ENCODE measurements around the gene XIRP1. TPM values are rescaled to one million over a fixed set of nuclear protein-coding genes. Genes with fewer than 3 reads are reported as not detected.
A peak's percentile ranks its signal among the peaks of the same experiment; 100 is the strongest.

XIRP1 gene
- total RNA-seq, 1 donor from 2014 or later = not detected

DNA sequence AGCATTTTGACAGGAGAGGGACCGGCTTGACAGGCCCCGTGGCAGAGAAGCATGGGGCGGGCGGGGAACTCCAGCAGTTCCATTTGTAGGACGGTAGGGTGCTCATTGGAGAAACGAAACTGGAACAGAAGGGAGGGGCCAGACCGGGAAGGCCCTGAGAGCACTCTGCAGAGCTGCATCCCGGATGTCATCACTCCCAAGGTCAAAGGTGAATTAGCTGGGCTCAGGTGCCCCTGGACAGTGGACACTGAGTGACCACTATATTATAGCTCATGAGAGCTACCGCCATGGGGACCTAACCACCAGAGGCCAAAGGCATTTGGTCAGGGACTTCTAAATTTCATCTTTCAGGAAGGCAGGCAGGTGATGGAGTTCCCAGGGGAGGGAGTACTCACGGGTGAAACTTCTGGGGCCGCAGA, 46.3 kb downstream of the XIRP1 start:
- Histone ChIP-seq H3K4me3 (no peak overlapping the region), H3K27me3 (no peaks in the 10 kb centered on the region), H3K36me3 (peaks cover 0 to 47% of the 10 kb centered on the region in 2 donors), H3K27ac (peak overlapping the region; percentile 100), H3K4me1 (peaks cover 84% of the 10 kb centered on the region), H3K9me3 (no peaks in the 10 kb centered on the region)
- DNase-seq (ENCODE audit: extremely low spot score in 2 of 2) = no peak
- no peak for TF ChIP-seq POLR2A (IDR thresholded peaks at IDR 0.05)
- intact Hi-C loops (cut with DNase I) = loop anchor here (5.0 kb wide), 1 partner anchor 39 kb away; the partner anchor contains the start of genes GORASP1 and TTC21A

DNA sequence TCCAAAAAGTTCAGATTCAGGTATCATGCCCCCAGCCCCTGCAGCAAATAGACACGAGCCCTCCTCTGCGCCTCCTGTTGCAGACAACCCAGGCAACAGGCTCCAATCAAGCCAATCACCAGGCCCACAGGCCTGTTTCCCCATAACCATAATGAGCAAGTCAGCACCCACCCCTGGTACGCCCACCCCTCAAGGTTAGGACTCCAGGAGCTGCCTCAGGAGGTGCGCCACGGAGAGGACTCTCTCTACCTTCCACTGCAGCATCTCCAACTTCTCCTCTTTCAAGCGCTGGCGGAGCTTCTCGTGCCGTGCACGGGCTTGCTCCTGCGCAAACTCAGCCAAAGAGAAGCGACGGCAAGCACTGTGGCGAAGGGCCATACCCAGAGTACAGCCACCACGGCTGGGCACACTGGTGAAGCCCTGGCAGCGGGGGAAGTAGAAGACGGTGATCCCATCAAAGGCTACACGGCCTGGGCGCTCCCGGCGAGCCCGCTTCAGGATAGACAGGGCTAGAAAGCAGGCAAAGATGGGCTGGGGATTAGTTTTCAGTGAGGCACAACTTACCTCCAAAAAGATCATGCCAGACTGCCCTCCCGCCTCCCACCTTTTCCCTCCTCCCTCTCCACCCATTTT, 47.5 kb downstream of the XIRP1 start:
- no peak overlapping the region for H3K27ac ChIP-seq
- peaks cover 0 to 54% of the 10 kb centered on the region in 2 donors for H3K36me3 ChIP-seq
- no peaks in the 10 kb centered on the region for H3K27me3 ChIP-seq
- no peak for DNase-seq (ENCODE audit: extremely low spot score in 2 of 2)
- H3K4me3 ChIP-seq = no peak overlapping the region
- no peaks in the 10 kb centered on the region for H3K9me3 ChIP-seq
- intact Hi-C loops (cut with DNase I) = loop anchor here (5.0 kb wide), 1 partner anchor 38 kb away; the partner anchor contains the start of genes GORASP1 and TTC21A
- peaks cover 84% of the 10 kb centered on the region for H3K4me1 ChIP-seq
- TF ChIP-seq POLR2A (IDR thresholded peaks at IDR 0.05) (no peak), POLR2AphosphoS5 (IDR thresholded peaks at IDR 0.05; ENCODE audit: insufficient read depth in 1 of 2, low read depth in 1 of 2) (no peak)
- TF ChIP-seq, protein P1, sequence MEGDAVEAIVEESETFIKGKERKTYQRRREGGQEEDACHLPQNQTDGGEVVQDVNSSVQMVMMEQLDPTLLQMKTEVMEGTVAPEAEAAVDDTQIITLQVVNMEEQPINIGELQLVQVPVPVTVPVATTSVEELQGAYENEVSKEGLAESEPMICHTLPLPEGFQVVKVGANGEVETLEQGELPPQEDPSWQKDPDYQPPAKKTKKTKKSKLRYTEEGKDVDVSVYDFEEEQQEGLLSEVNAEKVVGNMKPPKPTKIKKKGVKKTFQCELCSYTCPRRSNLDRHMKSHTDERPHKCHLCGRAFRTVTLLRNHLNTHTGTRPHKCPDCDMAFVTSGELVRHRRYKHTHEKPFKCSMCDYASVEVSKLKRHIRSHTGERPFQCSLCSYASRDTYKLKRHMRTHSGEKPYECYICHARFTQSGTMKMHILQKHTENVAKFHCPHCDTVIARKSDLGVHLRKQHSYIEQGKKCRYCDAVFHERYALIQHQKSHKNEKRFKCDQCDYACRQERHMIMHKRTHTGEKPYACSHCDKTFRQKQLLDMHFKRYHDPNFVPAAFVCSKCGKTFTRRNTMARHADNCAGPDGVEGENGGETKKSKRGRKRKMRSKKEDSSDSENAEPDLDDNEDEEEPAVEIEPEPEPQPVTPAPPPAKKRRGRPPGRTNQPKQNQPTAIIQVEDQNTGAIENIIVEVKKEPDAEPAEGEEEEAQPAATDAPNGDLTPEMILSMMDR (IDR thresholded peaks at IDR 0.05) = no peak

DNA sequence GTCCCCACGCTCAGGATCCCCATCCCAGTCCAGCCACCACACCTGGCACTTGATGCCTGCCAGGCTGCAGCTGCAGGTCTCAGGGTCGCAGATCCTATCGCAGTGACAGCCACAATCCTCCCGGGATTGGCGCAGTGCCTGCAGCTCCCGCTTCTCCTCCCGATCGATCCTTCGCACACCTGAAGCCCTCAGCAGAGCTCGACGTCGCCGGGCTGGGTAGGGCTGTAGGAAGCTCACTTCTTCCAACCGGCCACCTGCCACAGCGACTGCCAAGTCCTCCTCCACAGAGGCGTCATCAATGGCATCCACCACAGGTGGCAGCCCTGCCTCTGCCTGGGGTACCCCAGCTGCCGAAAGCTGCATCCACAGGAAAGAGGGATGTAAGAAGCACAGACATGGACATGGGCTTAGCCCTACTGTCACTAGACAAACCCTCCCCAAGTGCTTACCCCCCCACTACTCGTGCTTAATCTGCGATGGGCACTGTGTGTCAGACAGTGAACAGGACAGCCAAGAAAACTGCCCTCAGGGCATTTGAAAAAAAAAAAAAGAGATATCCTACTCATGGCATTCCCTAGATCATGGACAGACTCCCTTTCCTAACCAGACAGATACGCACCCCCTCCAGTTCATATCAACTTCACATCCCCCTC, 48.2 kb downstream of the XIRP1 start:
- H3K9me3 ChIP-seq = no peaks in the 10 kb centered on the region
- DNase-seq (ENCODE audit: extremely low spot score in 2 of 2) = no peak
- no peak overlapping the region for H3K4me3 ChIP-seq
- peaks cover 0 to 58% of the 10 kb centered on the region in 2 donors for H3K36me3 ChIP-seq
- no peak overlapping the region for H3K27ac ChIP-seq
- no peak for TF ChIP-seq POLR2A (IDR thresholded peaks at IDR 0.05)
- TF ChIP-seq POLR2AphosphoS5 (IDR thresholded peaks at IDR 0.05; ENCODE audit: insufficient read depth in 1 of 2, low read depth in 1 of 2) = no peak
- TF ChIP-seq, protein P1 (IDR thresholded peaks at IDR 0.05) = no peak
- H3K27me3 ChIP-seq = no peaks in the 10 kb centered on the region
- peaks cover 82% of the 10 kb centered on the region for H3K4me1 ChIP-seq
- intact Hi-C loops (cut with DNase I) = no loop called here

DNA sequence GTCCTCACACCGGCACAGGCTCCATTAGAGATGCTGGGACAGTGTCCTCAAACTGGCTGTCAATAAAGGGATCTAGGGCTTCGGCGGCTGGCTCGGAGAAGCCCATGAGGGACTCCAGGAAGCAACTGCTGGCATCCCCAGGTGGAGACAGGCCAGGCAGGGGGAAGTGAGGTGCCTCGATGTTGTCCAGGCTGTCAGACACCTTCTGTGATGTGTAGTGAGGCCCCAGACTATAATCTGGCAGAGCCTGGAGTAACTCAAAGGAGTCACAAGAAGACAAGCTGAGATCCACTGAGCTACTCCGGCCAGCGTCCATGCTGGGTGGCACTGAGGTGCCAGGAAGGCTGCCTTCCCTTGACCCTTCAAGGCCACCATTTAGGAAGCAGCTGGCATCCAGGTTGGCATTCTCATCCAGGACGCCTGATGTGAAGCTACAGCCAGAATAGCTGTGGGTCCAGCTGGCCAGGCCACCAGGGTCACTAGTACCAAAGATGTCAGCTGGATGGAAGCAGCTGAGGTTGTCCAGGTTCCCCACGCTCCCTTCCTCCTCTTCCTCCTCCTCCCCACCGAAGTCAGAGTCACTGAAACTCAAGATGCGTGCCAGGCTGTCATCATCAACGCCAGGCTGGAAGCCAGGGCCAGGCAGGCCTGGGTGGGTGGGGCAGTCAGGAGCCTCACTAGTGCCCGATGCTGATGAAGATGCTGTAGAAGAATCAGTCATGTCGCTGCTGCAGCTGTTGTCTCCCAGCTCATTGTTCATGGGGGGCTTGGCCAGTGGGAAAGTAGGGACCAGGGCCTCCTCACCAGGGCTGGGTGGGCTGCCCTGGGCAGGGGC, 49.1 kb downstream of the XIRP1 start:
- Histone ChIP-seq H3K36me3 (peaks cover 0 to 58% of the 10 kb centered on the region in 2 donors), H3K4me3 (no peak overlapping the region), H3K27me3 (no peaks in the 10 kb centered on the region), H3K27ac (peak overlapping the region; percentile 75), H3K9me3 (no peaks in the 10 kb centered on the region), H3K4me1 (peaks cover 81% of the 10 kb centered on the region)
- DNase-seq (ENCODE audit: extremely low spot score in 2 of 2) = no peak
- intact Hi-C loops (cut with DNase I) = no loop called here
- peak in 1 of 2 donors; percentile 18 for TF ChIP-seq POLR2AphosphoS5 (IDR thresholded peaks at IDR 0.05; ENCODE audit: insufficient read depth in 1 of 2, low read depth in 1 of 2)
- TF ChIP-seq, protein P1 (IDR thresholded peaks at IDR 0.05) = no peak

DNA sequence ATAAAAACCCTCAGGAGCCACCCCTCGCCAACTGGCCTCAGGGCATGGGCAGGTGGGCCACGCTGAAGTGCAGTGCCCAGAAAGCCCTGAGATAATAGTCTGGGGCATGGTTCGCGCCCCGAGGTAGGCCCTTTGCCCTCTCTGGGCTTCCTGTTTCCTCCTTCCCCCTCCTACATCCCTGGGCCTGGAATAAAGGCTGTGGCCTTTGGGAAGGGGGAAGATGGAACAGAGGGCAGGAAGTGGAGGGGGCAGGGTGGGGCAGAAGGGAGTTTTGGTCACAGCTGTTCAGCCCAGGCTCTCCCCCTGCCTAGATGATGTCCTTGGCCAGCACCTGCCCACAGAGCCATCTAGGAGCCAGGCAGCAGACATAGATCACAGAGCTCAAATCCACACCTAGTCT, 50.3 kb downstream of the XIRP1 start:
- peaks cover 0 to 58% of the 10 kb centered on the region in 2 donors for H3K36me3 ChIP-seq
- no peaks in the 10 kb centered on the region for H3K9me3 ChIP-seq
- peak overlapping the region; percentile 75 for H3K27ac ChIP-seq
- intact Hi-C loops (cut with DNase I) = no loop called here
- no peak for DNase-seq (ENCODE audit: extremely low spot score in 2 of 2)
- no peaks in the 10 kb centered on the region for H3K27me3 ChIP-seq
- H3K4me1 ChIP-seq = peaks cover 69% of the 10 kb centered on the region
- H3K4me3 ChIP-seq = no peak overlapping the region
- TF ChIP-seq, protein P1 (IDR thresholded peaks at IDR 0.05) = no peak
- TF ChIP-seq POLR2A (IDR thresholded peaks at IDR 0.05) = no peak
- peak in 1 of 2 donors; percentile 31 for TF ChIP-seq POLR2AphosphoS5 (IDR thresholded peaks at IDR 0.05; ENCODE audit: insufficient read depth in 1 of 2, low read depth in 1 of 2)
